GM23338 (cell line): ENCODE results near the gene ATP2B1. TPM values are rescaled to one million over a fixed set of nuclear protein-coding genes. Genes with fewer than 3 reads are reported as not detected.

Source experiments
- ATAC-seq: fragments of 200-7000 bp; cut with Tn5 transposase; 3 replicates; pipeline ENCODE4 v1.9.1; 2020
- DNase-seq: peaks from one replicate; pipeline ENCODE4 v3.0.0-alpha.2; 2015; ENCODE audit warnings: low spot score
- H2AFZ ChIP-seq: fragments of 200-600 bp; sonication (generic); 2 replicates; pipeline ENCODE4 v1.8.0; 2016; ENCODE audit warnings: antibody characterized with exemption, mild to moderate bottlenecking, moderate library complexity
- H3F3A ChIP-seq: fragments of 200-600 bp; sonication (generic); replicated peaks from 2 replicates; pipeline ENCODE4 v1.8.0; 2017; ENCODE audit warnings: antibody characterized with exemption, mixed run types, low read depth
- H3K27ac ChIP-seq: fragments of 200-600 bp; sonication (generic); 2 replicates; pipeline ENCODE4 v1.6.1; 2016; ENCODE audit warnings: low read depth
- H3K27me3 ChIP-seq: fragments of 200-600 bp; sonication (generic); 2 replicates; pipeline ENCODE4 v1.8.0; 2016; ENCODE audit warnings: mild to moderate bottlenecking, mixed run types, moderate library complexity; ENCODE audit not compliant: insufficient read depth
- H3K36me3 ChIP-seq: fragments of 200-600 bp; sonication (generic); 2 replicates; pipeline ENCODE4 v1.8.0; 2016; ENCODE audit warnings: mild to moderate bottlenecking; ENCODE audit not compliant: insufficient read depth
- H3K4me1 ChIP-seq: fragments of 200-600 bp; sonication (generic); 2 replicates; pipeline ENCODE4 v1.8.0; 2016; ENCODE audit warnings: mild to moderate bottlenecking, moderate library complexity; ENCODE audit not compliant: insufficient read depth
- H3K4me2 ChIP-seq: fragments of 200-600 bp; sonication (generic); 2 replicates; pipeline ENCODE4 v1.7.1; 2017; ENCODE audit warnings: mixed run types
- H3K4me3 ChIP-seq: fragments of 200-600 bp; sonication (generic); 2 replicates; pipeline ENCODE4 v1.6.1; 2016; ENCODE audit warnings: mixed run types
- H3K79me2 ChIP-seq: fragments of 200-600 bp; sonication (generic); replicated peaks from 2 replicates; pipeline ENCODE4 v1.8.0; 2017; ENCODE audit warnings: mild to moderate bottlenecking; ENCODE audit not compliant: insufficient read depth
- H3K9me2 ChIP-seq: fragments of 200-600 bp; sonication (generic); 2 replicates; pipeline ENCODE4 v1.8.0; 2017; ENCODE audit not compliant: insufficient read depth
- H4K20me1 ChIP-seq: fragments of 200-600 bp; sonication (generic); replicated peaks from 2 replicates; pipeline ENCODE4 v1.8.0; 2017; ENCODE audit warnings: mild to moderate bottlenecking; ENCODE audit not compliant: insufficient read depth
- H3K27ac Mint-ChIP-seq: 2 replicates; pipeline ENCODE4 v1.8.0; 2020; ENCODE audit warnings: inconsistent platforms, mild to moderate bottlenecking, moderate library complexity, mixed read lengths
- H3K27me3 Mint-ChIP-seq: 3 replicates; pipeline ENCODE4 v1.8.0; 2022; ENCODE audit warnings: low read depth, mild to moderate bottlenecking, moderate library complexity, mixed read lengths, inconsistent platforms; ENCODE audit not compliant: insufficient read depth, poor library complexity
- H3K36me3 Mint-ChIP-seq: 3 replicates; pipeline ENCODE4 v1.8.0; 2021; ENCODE audit warnings: low read depth, mild to moderate bottlenecking, inconsistent platforms, moderate library complexity, mixed read lengths
- H3K4me1 Mint-ChIP-seq: 3 replicates; pipeline ENCODE4 v1.8.0; 2020; ENCODE audit warnings: mild to moderate bottlenecking, inconsistent platforms, mixed read lengths
- H3K4me3 Mint-ChIP-seq: 3 replicates; pipeline ENCODE4 v1.8.0; 2021; ENCODE audit warnings: moderate library complexity, mild to moderate bottlenecking, inconsistent platforms, mixed read lengths
- H3K9me3 Mint-ChIP-seq: 3 replicates; pipeline ENCODE4 v1.8.0; 2020; ENCODE audit warnings: moderate library complexity, mild to moderate bottlenecking, inconsistent platforms, mixed read lengths
- CREB1 ChIP-seq: fragments of 250-450 bp; sonication (Bioruptor Pico); IDR thresholded peaks from 2 replicates; pipeline ENCODE4 v1.5.0; 2020; ENCODE audit warnings: low read depth, mild to moderate bottlenecking, moderate library complexity
- EZH2 ChIP-seq: fragments of 200-600 bp; sonication (generic); IDR thresholded peaks from one replicate; pipeline ENCODE4 v1.8.0; 2017; ENCODE audit warnings: antibody characterized with exemption, mild to moderate bottlenecking, low read depth; ENCODE audit not compliant: unreplicated experiment
- EZH2phosphoT487 ChIP-seq: fragments of 200-600 bp; sonication (generic); IDR thresholded peaks from one replicate; pipeline ENCODE4 v1.8.1; 2018; ENCODE audit warnings: antibody characterized with exemption; ENCODE audit not compliant: unreplicated experiment
- JUNB ChIP-seq: IDR thresholded peaks from one replicate; pipeline ENCODE4 v1.6.1; 2016; ENCODE audit warnings: antibody characterized with exemption; ENCODE audit not compliant: unreplicated experiment
- NANOG ChIP-seq: IDR thresholded peaks from 2 replicates; pipeline ENCODE4 v1.6.1; 2016; ENCODE audit warnings: antibody characterized with exemption, borderline replicate concordance
- POLR2AphosphoS5 ChIP-seq: IDR thresholded peaks from 2 replicates; pipeline ENCODE4 v1.6.1; 2016; ENCODE audit warnings: antibody characterized with exemption, low read depth
- STAT1 ChIP-seq: IDR thresholded peaks from one replicate; pipeline ENCODE4 v1.6.1; 2016; ENCODE audit warnings: antibody characterized with exemption; ENCODE audit not compliant: unreplicated experiment
- ZNF114 ChIP-seq: fragments of 250-450 bp; sonication (Bioruptor Pico); IDR thresholded peaks from 2 replicates; pipeline ENCODE4 v1.5.0; 2020; ENCODE audit warnings: mild to moderate bottlenecking, moderate library complexity
- ZNF331 ChIP-seq: fragments of 250-450 bp; sonication (Bioruptor Pico); IDR thresholded peaks from 2 replicates; pipeline ENCODE4 v1.5.0; 2020; ENCODE audit warnings: low read depth, mild to moderate bottlenecking, moderate library complexity
- polyA plus RNA-seq: library from polyadenylated mRNA; unstranded; fragments of >200 nt; fragmentation: Nextera tagmentation; extraction: Ambion mirVana; gene quantifications from 2 replicates; pipeline ENCODE4 v1.2.1, GENCODE V29; 2016
- total RNA-seq: library from RNA; depleted of rRNA; stranded (reverse); fragments of >200 nt; shearing (Covaris generic); gene quantifications from 2 replicates; pipeline ENCODE4 v1.2.3, GENCODE V29; 2014
- TF ChIP-seq, protein P1 (sequence below): IDR thresholded peaks from one replicate; pipeline ENCODE4 v1.6.1; 2018; ENCODE audit warnings: antibody characterized with exemption; ENCODE audit not compliant: unreplicated experiment
- TF ChIP-seq, protein P2 (sequence below): IDR thresholded peaks from 2 replicates; pipeline ENCODE4 v1.6.1; 2016; ENCODE audit warnings: antibody characterized with exemption
- TF ChIP-seq, protein P3 (sequence below): fragments of 250-450 bp; sonication (Bioruptor Pico); IDR thresholded peaks from 2 replicates; pipeline ENCODE4 v1.5.0; 2020; ENCODE audit warnings: mild to moderate bottlenecking, moderate library complexity
- TF ChIP-seq, protein P4 (sequence below), 2 experiments: fragments of 200-600 bp in 1 of 2; sonication (generic) in 1 of 2; conservative IDR thresholded peaks; 2 replicates each; pipeline versions ENCODE4 v1.5.1 to v1.6.1; 2016 to 2017; ENCODE audit warnings: antibody characterized with exemption in 2 of 2, low read depth in 2 of 2, mild to moderate bottlenecking in 2 of 2, moderate library complexity in 1 of 2

ATP2B1 gene
- total and polyA plus RNA-seq, 2 experiments from 2014 or later = 39.3 to 42.3 TPM

DNA sequence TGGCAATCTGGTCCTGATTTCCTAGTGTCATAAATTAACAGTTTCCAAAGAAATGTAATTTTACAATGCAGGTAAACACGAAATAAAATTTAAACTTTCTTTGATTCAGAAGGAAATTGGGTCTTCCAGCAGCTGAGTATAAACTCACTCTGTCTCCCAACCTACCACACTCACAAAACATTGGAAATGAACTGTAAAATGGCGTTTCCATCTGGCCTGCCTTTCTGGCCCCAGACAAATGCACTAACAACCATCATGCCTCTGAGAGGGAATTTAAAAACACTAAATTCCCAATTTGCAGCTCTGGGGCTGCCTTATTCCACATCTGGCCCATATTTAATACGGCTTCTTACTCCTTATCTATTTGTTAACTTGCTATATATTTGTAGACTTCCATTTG lies 19.3 kb downstream of the ATP2B1 start:
- H3K36me3 Mint-ChIP-seq = no peaks in the 10 kb centered on the region
- no peaks in the 10 kb centered on the region for H3K36me3 ChIP-seq
- peaks cover 22% of the 10 kb centered on the region for H3K4me1 Mint-ChIP-seq

More for the DNA sequence above, 19.3 kb downstream of the ATP2B1 start:
- Histone ChIP-seq H3K4me1 (peaks cover 11% of the 10 kb centered on the region), H3F3A (no peaks in the 10 kb centered on the region), H3K4me2 (no peak overlapping the region), H3K79me2 (peaks cover 87% of the 10 kb centered on the region), H4K20me1 (peaks cover 15% of the 10 kb centered on the region), H2AFZ (no peak overlapping the region), H3K9me2 (no peaks in the 10 kb centered on the region), H3K27ac (no peak overlapping the region), H3K27me3 (no peaks in the 10 kb centered on the region), H3K4me3 (no peak overlapping the region)
- DNase-seq = no peak
- H3K27ac Mint-ChIP-seq = 0 out of 2 replicates have a peak overlapping the region, but pooled peaks have one; percentile 15
- H3K27me3 Mint-ChIP-seq = no peaks in the 10 kb centered on the region
- no peak for TF ChIP-seq ZNF331 (CRISPR knock-in tag)
- no peak for TF ChIP-seq EZH2phosphoT487
- TF ChIP-seq STAT1 = no peak
- TF ChIP-seq, protein P1, sequence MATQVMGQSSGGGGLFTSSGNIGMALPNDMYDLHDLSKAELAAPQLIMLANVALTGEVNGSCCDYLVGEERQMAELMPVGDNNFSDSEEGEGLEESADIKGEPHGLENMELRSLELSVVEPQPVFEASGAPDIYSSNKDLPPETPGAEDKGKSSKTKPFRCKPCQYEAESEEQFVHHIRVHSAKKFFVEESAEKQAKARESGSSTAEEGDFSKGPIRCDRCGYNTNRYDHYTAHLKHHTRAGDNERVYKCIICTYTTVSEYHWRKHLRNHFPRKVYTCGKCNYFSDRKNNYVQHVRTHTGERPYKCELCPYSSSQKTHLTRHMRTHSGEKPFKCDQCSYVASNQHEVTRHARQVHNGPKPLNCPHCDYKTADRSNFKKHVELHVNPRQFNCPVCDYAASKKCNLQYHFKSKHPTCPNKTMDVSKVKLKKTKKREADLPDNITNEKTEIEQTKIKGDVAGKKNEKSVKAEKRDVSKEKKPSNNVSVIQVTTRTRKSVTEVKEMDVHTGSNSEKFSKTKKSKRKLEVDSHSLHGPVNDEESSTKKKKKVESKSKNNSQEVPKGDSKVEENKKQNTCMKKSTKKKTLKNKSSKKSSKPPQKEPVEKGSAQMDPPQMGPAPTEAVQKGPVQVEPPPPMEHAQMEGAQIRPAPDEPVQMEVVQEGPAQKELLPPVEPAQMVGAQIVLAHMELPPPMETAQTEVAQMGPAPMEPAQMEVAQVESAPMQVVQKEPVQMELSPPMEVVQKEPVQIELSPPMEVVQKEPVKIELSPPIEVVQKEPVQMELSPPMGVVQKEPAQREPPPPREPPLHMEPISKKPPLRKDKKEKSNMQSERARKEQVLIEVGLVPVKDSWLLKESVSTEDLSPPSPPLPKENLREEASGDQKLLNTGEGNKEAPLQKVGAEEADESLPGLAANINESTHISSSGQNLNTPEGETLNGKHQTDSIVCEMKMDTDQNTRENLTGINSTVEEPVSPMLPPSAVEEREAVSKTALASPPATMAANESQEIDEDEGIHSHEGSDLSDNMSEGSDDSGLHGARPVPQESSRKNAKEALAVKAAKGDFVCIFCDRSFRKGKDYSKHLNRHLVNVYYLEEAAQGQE = no peak
- TF ChIP-seq EZH2 = no peak
- TF ChIP-seq, protein P2, sequence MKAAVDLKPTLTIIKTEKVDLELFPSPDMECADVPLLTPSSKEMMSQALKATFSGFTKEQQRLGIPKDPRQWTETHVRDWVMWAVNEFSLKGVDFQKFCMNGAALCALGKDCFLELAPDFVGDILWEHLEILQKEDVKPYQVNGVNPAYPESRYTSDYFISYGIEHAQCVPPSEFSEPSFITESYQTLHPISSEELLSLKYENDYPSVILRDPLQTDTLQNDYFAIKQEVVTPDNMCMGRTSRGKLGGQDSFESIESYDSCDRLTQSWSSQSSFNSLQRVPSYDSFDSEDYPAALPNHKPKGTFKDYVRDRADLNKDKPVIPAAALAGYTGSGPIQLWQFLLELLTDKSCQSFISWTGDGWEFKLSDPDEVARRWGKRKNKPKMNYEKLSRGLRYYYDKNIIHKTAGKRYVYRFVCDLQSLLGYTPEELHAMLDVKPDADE = no peak
- TF ChIP-seq CREB1 (CRISPR knock-in tag) = no peak
- no peak for TF ChIP-seq NANOG
- TF ChIP-seq JUNB = no peak
- TF ChIP-seq, protein P3, sequence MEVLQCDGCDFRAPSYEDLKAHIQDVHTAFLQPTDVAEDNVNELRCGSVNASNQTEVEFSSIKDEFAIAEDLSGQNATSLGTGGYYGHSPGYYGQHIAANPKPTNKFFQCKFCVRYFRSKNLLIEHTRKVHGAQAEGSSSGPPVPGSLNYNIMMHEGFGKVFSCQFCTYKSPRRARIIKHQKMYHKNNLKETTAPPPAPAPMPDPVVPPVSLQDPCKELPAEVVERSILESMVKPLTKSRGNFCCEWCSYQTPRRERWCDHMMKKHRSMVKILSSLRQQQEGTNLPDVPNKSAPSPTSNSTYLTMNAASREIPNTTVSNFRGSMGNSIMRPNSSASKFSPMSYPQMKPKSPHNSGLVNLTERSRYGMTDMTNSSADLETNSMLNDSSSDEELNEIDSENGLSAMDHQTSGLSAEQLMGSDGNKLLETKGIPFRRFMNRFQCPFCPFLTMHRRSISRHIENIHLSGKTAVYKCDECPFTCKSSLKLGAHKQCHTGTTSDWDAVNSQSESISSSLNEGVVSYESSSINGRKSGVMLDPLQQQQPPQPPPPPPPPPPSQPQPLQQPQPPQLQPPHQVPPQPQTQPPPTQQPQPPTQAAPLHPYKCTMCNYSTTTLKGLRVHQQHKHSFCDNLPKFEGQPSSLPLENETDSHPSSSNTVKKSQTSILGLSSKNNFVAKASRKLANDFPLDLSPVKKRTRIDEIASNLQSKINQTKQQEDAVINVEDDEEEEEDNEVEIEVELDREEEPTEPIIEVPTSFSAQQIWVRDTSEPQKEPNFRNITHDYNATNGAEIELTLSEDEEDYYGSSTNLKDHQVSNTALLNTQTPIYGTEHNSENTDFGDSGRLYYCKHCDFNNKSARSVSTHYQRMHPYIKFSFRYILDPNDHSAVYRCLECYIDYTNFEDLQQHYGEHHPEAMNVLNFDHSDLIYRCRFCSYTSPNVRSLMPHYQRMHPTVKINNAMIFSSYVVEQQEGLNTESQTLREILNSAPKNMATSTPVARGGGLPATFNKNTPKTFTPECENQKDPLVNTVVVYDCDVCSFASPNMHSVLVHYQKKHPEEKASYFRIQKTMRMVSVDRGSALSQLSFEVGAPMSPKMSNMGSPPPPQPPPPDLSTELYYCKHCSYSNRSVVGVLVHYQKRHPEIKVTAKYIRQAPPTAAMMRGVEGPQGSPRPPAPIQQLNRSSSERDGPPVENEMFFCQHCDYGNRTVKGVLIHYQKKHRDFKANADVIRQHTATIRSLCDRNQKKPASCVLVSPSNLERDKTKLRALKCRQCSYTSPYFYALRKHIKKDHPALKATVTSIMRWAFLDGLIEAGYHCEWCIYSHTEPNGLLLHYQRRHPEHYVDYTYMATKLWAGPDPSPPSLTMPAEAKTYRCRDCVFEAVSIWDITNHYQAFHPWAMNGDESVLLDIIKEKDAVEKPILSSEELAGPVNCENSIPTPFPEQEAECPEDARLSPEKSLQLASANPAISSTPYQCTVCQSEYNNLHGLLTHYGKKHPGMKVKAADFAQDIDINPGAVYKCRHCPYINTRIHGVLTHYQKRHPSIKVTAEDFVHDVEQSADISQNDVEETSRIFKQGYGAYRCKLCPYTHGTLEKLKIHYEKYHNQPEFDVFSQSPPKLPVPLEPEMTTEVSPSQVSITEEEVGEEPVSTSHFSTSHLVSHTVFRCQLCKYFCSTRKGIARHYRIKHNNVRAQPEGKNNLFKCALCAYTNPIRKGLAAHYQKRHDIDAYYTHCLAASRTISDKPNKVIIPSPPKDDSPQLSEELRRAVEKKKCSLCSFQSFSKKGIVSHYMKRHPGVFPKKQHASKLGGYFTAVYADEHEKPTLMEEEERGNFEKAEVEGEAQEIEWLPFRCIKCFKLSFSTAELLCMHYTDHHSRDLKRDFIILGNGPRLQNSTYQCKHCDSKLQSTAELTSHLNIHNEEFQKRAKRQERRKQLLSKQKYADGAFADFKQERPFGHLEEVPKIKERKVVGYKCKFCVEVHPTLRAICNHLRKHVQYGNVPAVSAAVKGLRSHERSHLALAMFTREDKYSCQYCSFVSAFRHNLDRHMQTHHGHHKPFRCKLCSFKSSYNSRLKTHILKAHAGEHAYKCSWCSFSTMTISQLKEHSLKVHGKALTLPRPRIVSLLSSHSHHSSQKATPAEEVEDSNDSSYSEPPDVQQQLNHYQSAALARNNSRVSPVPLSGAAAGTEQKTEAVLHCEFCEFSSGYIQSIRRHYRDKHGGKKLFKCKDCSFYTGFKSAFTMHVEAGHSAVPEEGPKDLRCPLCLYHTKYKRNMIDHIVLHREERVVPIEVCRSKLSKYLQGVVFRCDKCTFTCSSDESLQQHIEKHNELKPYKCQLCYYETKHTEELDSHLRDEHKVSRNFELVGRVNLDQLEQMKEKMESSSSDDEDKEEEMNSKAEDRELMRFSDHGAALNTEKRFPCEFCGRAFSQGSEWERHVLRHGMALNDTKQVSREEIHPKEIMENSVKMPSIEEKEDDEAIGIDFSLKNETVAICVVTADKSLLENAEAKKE (CRISPR knock-in tag) = no peak
- TF ChIP-seq, protein P4, sequence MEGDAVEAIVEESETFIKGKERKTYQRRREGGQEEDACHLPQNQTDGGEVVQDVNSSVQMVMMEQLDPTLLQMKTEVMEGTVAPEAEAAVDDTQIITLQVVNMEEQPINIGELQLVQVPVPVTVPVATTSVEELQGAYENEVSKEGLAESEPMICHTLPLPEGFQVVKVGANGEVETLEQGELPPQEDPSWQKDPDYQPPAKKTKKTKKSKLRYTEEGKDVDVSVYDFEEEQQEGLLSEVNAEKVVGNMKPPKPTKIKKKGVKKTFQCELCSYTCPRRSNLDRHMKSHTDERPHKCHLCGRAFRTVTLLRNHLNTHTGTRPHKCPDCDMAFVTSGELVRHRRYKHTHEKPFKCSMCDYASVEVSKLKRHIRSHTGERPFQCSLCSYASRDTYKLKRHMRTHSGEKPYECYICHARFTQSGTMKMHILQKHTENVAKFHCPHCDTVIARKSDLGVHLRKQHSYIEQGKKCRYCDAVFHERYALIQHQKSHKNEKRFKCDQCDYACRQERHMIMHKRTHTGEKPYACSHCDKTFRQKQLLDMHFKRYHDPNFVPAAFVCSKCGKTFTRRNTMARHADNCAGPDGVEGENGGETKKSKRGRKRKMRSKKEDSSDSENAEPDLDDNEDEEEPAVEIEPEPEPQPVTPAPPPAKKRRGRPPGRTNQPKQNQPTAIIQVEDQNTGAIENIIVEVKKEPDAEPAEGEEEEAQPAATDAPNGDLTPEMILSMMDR (conservative IDR thresholded peaks at IDR 0.05; ENCODE audit: low read depth in 2 of 2) = no peak
- TF ChIP-seq ZNF114 (CRISPR knock-in tag) = no peak
- TF ChIP-seq POLR2AphosphoS5 = no peak
- no peaks in the 10 kb centered on the region for H3K9me3 Mint-ChIP-seq
- ATAC-seq = no peak
- H3K4me3 Mint-ChIP-seq = no peak overlapping the region
